Spinal cord (tissue), 10 donors: ENCODE results near the gene COLEC12. TPM values are rescaled to one million over a fixed set of nuclear protein-coding genes. Genes with fewer than 3 reads are reported as not detected.

Experiments
- DNase-seq, 6 donors: peaks; one replicate each; pipeline versions ENCODE4 v3.0.0 to v3.0.0-alpha.2; 2013 to 2015; ENCODE audit warnings: low spot score in 6 of 6, low read depth in 4 of 6
- H3K27ac ChIP-seq: one replicate; pipeline ENCODE4 v1.5.1; 2013; ENCODE audit warnings: low read depth, low read length, control low read depth
- H3K27me3 ChIP-seq: one replicate; pipeline ENCODE4 v1.6.1; 2013; ENCODE audit warnings: low read length; ENCODE audit not compliant: control insufficient read depth, insufficient read depth
- H3K36me3 ChIP-seq: one replicate; pipeline ENCODE4 v1.6.1; 2013; ENCODE audit warnings: low read length; ENCODE audit not compliant: control insufficient read depth, insufficient read depth
- H3K4me1 ChIP-seq: one replicate; pipeline ENCODE4 v1.6.1; 2013; ENCODE audit warnings: low read length; ENCODE audit not compliant: control insufficient read depth, insufficient read depth
- H3K4me3 ChIP-seq: one replicate; pipeline ENCODE4 v1.5.1; 2013; ENCODE audit warnings: low read depth, low read length, control low read depth
- H3K9me3 ChIP-seq: one replicate; pipeline ENCODE4 v1.6.1; 2013; ENCODE audit warnings: low read length; ENCODE audit not compliant: control insufficient read depth, insufficient read depth
- WGBS: methylation state at CpG from one replicate; pipeline ENCODE4 v1.1.5; 2013; ENCODE audit warnings: missing lambda C conversion rate; ENCODE audit not compliant: insufficient coverage; 5-methylcytosine and 5-hydroxymethylcytosine counted together
- polyA plus RNA-seq, 2 donors: library from polyadenylated mRNA; unstranded; fragments of 120-200 nt; gene quantifications; one replicate each; pipeline ENCODE4 v1.2.1, GENCODE V29; 2013; ENCODE audit not compliant: insufficient read length in 2 of 2
- total RNA-seq, 2 donors: library from RNA; depleted of rRNA in 1 of 2; stranded (reverse); fragments of 120-200 nt in 1 of 2; fragments of >200 nt in 1 of 2; gene quantifications; one replicate each; pipeline versions ENCODE4 v1.2.3 to v1.2.4, GENCODE V29; 2013 to 2014
- donor health status: healthy.

COLEC12 gene
- total and polyA plus RNA-seq, 4 donors, result 19.2 to 282 (median 57.4) TPM

- peaks cover 3% of the 10 kb centered on the region for H3K4me1 ChIP-seq
- H3K27me3 ChIP-seq, result no peaks in the 10 kb centered on the region
- no CpG with 5 or more reads among the region's 5 CpGs for WGBS
- no peaks in the 10 kb centered on the region for H3K36me3 ChIP-seq
- no peak overlapping the region for H3K4me3 ChIP-seq
- no peaks in the 10 kb centered on the region for H3K9me3 ChIP-seq
- no peak overlapping the region for H3K27ac ChIP-seq
- peak in 1 of 6 donors; percentile 44 for DNase-seq
Measured at GRCh38 chr18:419541-420175, 80.8 kb downstream of the COLEC12 start.

- 77% methylated on average over 3 of the region's 5 CpGs for WGBS
- no peak for DNase-seq
- peaks cover 3% of the 10 kb centered on the region for H3K4me1 ChIP-seq
- H3K4me3 ChIP-seq, result no peak overlapping the region
- H3K27me3 ChIP-seq, result no peaks in the 10 kb centered on the region
- H3K9me3 ChIP-seq, result no peaks in the 10 kb centered on the region
- H3K27ac ChIP-seq, result no peak overlapping the region
- H3K36me3 ChIP-seq, result no peaks in the 10 kb centered on the region
Measured at GRCh38 chr18:417495-417894, 83.0 kb downstream of the COLEC12 start.

GRCh38 chr18:416930-417329, 83.6 kb downstream of the COLEC12 start:
- Histone ChIP-seq H3K4me3 (no peak overlapping the region), H3K4me1 (peaks cover 3% of the 10 kb centered on the region), H3K9me3 (no peaks in the 10 kb centered on the region), H3K27ac (no peak overlapping the region), H3K36me3 (no peaks in the 10 kb centered on the region), H3K27me3 (no peaks in the 10 kb centered on the region)
- no CpG with 5 or more reads among the region's 1 CpG for WGBS
- no peak for DNase-seq

GRCh38 chr18:415617-416612, 84.6 kb downstream of the COLEC12 start:
- DNase-seq, result no peak
- Histone ChIP-seq H3K27me3 (no peaks in the 10 kb centered on the region), H3K9me3 (no peaks in the 10 kb centered on the region), H3K4me1 (peaks cover 3% of the 10 kb centered on the region), H3K4me3 (no peak overlapping the region), H3K27ac (no peak overlapping the region), H3K36me3 (no peaks in the 10 kb centered on the region)
- no CpG with 5 or more reads among the region's 2 CpGs for WGBS

- Histone ChIP-seq H3K4me1 (peaks cover 3% of the 10 kb centered on the region), H3K36me3 (no peaks in the 10 kb centered on the region), H3K9me3 (no peaks in the 10 kb centered on the region), H3K27ac (no peak overlapping the region), H3K27me3 (no peaks in the 10 kb centered on the region), H3K4me3 (no peak overlapping the region)
- no peak for DNase-seq
- no CpG with 5 or more reads among the region's 7 CpGs for WGBS
Measured at GRCh38 chr18:415047-415446, 85.5 kb downstream of the COLEC12 start.

GRCh38 chr18:413233-413632, 87.3 kb downstream of the COLEC12 start:
- H3K27me3 ChIP-seq, result no peaks in the 10 kb centered on the region
- no peak for DNase-seq
- H3K9me3 ChIP-seq, result peaks cover 1% of the 10 kb centered on the region
- no CpG with 5 or more reads among the region's 3 CpGs for WGBS
- H3K4me3 ChIP-seq, result no peak overlapping the region
- no peaks in the 10 kb centered on the region for H3K4me1 ChIP-seq
- no peak overlapping the region for H3K27ac ChIP-seq
- no peaks in the 10 kb centered on the region for H3K36me3 ChIP-seq

- no peaks in the 10 kb centered on the region for H3K36me3 ChIP-seq
- no peak overlapping the region for H3K4me3 ChIP-seq
- H3K4me1 ChIP-seq, result peaks cover 6% of the 10 kb centered on the region
- H3K27ac ChIP-seq, result no peak overlapping the region
- H3K27me3 ChIP-seq, result no peaks in the 10 kb centered on the region
- peaks cover 1% of the 10 kb centered on the region for H3K9me3 ChIP-seq
- DNase-seq, result no peak
Measured at GRCh38 chr18:410047-410455, 90.5 kb downstream of the COLEC12 start.

- Histone ChIP-seq H3K4me3 (no peak overlapping the region), H3K27me3 (no peaks in the 10 kb centered on the region), H3K27ac (no peak overlapping the region), H3K36me3 (no peaks in the 10 kb centered on the region), H3K9me3 (peaks cover 2% of the 10 kb centered on the region), H3K4me1 (peaks cover 6% of the 10 kb centered on the region)
- no CpG with 5 or more reads among the region's 1 CpG for WGBS
- no peak for DNase-seq
Measured at GRCh38 chr18:408367-408766, 92.1 kb downstream of the COLEC12 start.

- peak overlapping the region; percentile 17 for H3K27ac ChIP-seq
- no CpG with 5 or more reads among the region's 4 CpGs for WGBS
- no peak for DNase-seq
- H3K36me3 ChIP-seq, result no peaks in the 10 kb centered on the region
- H3K4me1 ChIP-seq, result peaks cover 6% of the 10 kb centered on the region
- no peaks in the 10 kb centered on the region for H3K27me3 ChIP-seq
- no peak overlapping the region for H3K4me3 ChIP-seq
- peaks cover 2% of the 10 kb centered on the region for H3K9me3 ChIP-seq
Measured at GRCh38 chr18:407626-408224, 92.8 kb downstream of the COLEC12 start.
